Osteoblast (primary cell): ENCODE measurements around the gene RETSAT. TPM values are rescaled to one million over a fixed set of nuclear protein-coding genes. Genes with fewer than 3 reads are reported as not detected.

ENCODE experiments used
- DNase-seq: peaks from one replicate; pipeline ENCODE4 v3.0.0; 2011; ENCODE audit warnings: low spot score, mixed read lengths; ENCODE audit not compliant: insufficient read length; ENCODE audit errors: missing footprints
- H2AFZ ChIP-seq: 2 replicates; pipeline ENCODE4 v1.6.0; 2011; ENCODE audit warnings: mild to moderate bottlenecking, low read length
- H3K27ac ChIP-seq: 2 replicates; pipeline ENCODE4 v1.5.1; 2011; ENCODE audit warnings: mild to moderate bottlenecking, low read depth, low read length, moderate library complexity
- H3K27me3 ChIP-seq: 2 replicates; pipeline ENCODE4 v1.6.0; 2012; ENCODE audit warnings: mild to moderate bottlenecking, control low read depth, inconsistent platforms, low read length, moderate library complexity; ENCODE audit not compliant: insufficient read depth
- H3K36me3 ChIP-seq: 2 replicates; pipeline ENCODE4 v1.5.1; 2011; ENCODE audit warnings: mild to moderate bottlenecking, low read length, control low read depth, moderate library complexity; ENCODE audit not compliant: insufficient read depth
- H3K4me1 ChIP-seq: 2 replicates; pipeline ENCODE4 v1.5.1; 2011; ENCODE audit warnings: mild to moderate bottlenecking, low read length, control low read depth, moderate library complexity; ENCODE audit not compliant: insufficient read depth
- H3K4me2 ChIP-seq: 2 replicates; pipeline ENCODE4 v1.6.0; 2011; ENCODE audit warnings: mild to moderate bottlenecking, low read length; ENCODE audit not compliant: insufficient read depth
- H3K4me3 ChIP-seq: fragments of 200-600 bp; sonication (generic); 3 replicates; pipeline ENCODE4 v1.5.1; 2012; ENCODE audit warnings: mild to moderate bottlenecking, low read length, inconsistent platforms; ENCODE audit not compliant: insufficient read depth
- H3K79me2 ChIP-seq: 2 replicates; pipeline ENCODE4 v1.6.0; 2012; ENCODE audit warnings: mild to moderate bottlenecking, low read length, control low read depth, inconsistent platforms; ENCODE audit not compliant: insufficient read depth
- H3K9me3 ChIP-seq: 2 replicates; pipeline ENCODE4 v1.5.1; 2011; ENCODE audit warnings: low read depth, low read length, control low read depth
- H4K20me1 ChIP-seq: 2 replicates; pipeline ENCODE4 v1.6.0; 2012; ENCODE audit warnings: mild to moderate bottlenecking, low read length, control low read depth; ENCODE audit not compliant: insufficient read depth
- total RNA-seq: library from RNA; depleted of rRNA; stranded (reverse); fragments of >200 nt; gene quantifications from 2 replicates; pipeline ENCODE4 v1.2.3, GENCODE V29; 2012
- TF ChIP-seq, protein P1 (sequence below): IDR thresholded peaks from 2 replicates; pipeline ENCODE4 v1.5.1; 2011; ENCODE audit warnings: mild to moderate bottlenecking, low read depth, low read length, moderate library complexity; ENCODE audit errors: extremely low read depth

Gene RETSAT
- 41.6 and 62.5 TPM in 2 replicates for total RNA-seq

DNA sequence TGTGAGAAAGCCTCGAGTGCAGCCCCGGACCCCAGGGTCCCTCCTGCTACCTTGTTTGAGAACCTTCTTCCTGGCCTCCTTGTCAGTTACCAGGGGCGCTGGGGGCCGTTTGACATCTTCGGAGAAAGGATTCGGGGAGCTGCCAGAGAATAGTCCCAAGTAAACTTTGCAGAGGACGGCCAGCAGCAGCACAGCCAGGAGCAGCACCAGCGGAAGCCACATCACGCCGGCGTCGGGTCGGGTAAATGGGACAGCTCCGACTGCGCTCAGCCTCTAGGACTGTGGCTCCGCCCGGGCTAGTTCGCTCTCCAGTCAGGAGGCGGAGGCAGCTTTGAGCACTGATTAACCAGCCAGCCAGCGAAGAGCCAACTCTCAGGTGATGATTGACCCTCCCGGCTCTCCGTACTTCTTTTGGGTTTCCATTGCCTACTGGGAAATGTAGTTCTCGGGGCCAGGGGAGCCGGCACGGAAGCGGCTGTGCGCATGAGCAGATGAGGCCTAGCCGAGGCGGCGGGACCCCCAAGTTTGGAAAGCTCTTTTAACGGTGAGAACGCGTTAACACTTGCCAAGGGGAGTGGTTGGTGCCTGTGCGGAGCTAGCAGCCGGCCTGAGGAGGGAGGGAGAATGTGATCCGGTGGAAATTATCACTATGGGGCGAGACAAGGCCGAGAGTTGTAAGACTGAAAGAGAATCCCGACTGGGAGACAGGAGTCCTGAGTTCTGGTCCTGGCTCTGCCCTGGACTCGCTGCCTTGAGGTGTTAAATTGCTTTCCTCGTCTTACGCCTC is at the start of gene RETSAT, which contains the start of gene ELMOD3:
Gene RETSAT (minus strand): TSS at position 243 of the 787 bp plus-strand sequence. CDS start 21 bp downstream, at position 222.
Gene ELMOD3 (plus strand): TSS at position 484 of the 787 bp plus-strand sequence. CDS start 2,430 bp downstream, outside the sequence.
- H2AFZ ChIP-seq: peak within 1 kb of the TSS; percentile 99
- peaks cover 4% of the 10 kb centered on the region for H4K20me1 ChIP-seq
- peaks cover 13% of the 10 kb centered on the region for H3K4me1 ChIP-seq
- no peaks in the 10 kb centered on the region for H3K9me3 ChIP-seq
- peak; percentile 98 for DNase-seq
- peaks cover 49% of the 10 kb centered on the region for H3K36me3 ChIP-seq
- H3K4me2 ChIP-seq: peak within 1 kb of the TSS; percentile 96
- H3K4me3 ChIP-seq: peak within 1 kb of the TSS; percentile 94
- H3K27me3 ChIP-seq: no peaks in the 10 kb centered on the region
- TF ChIP-seq, protein P1, sequence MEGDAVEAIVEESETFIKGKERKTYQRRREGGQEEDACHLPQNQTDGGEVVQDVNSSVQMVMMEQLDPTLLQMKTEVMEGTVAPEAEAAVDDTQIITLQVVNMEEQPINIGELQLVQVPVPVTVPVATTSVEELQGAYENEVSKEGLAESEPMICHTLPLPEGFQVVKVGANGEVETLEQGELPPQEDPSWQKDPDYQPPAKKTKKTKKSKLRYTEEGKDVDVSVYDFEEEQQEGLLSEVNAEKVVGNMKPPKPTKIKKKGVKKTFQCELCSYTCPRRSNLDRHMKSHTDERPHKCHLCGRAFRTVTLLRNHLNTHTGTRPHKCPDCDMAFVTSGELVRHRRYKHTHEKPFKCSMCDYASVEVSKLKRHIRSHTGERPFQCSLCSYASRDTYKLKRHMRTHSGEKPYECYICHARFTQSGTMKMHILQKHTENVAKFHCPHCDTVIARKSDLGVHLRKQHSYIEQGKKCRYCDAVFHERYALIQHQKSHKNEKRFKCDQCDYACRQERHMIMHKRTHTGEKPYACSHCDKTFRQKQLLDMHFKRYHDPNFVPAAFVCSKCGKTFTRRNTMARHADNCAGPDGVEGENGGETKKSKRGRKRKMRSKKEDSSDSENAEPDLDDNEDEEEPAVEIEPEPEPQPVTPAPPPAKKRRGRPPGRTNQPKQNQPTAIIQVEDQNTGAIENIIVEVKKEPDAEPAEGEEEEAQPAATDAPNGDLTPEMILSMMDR: no peak
- H3K79me2 ChIP-seq: peaks cover 58% of the 10 kb centered on the region
- H3K27ac ChIP-seq: peak within 1 kb of the TSS; percentile 92

DNA sequence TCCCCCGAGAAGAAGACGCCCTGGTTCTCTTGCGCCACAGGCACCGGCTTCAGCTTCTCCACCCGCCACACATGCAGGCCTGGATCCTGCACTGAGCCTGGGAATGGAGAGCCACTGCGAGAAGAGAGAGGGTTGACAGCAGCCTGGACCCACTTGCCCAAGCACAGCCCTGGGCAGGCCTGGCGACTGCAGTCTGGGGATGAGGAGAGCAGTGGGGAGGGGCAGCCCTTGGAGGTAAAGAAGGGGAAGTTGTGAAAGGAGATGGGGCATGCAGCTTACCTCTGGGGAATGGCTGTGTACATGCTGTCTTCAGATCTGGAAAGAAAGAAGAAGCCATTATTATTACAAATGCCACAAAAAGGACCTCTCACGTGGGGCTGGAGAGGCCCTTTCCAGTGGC is 47.5 kb upstream of the RETSAT start:
- no peak overlapping the region for H3K4me3 ChIP-seq
- peaks cover 18% of the 10 kb centered on the region for H3K4me1 ChIP-seq
- H3K79me2 ChIP-seq: peaks cover 13% of the 10 kb centered on the region
- no peak overlapping the region for H3K4me2 ChIP-seq
- H4K20me1 ChIP-seq: no peaks in the 10 kb centered on the region
- H2AFZ ChIP-seq: no peak overlapping the region
- no peaks in the 10 kb centered on the region for H3K9me3 ChIP-seq
- H3K36me3 ChIP-seq: no peaks in the 10 kb centered on the region
- TF ChIP-seq, protein P1: no peak
- no peaks in the 10 kb centered on the region for H3K27me3 ChIP-seq
- DNase-seq: peak; percentile 32
- H3K27ac ChIP-seq: no peak overlapping the region

DNA sequence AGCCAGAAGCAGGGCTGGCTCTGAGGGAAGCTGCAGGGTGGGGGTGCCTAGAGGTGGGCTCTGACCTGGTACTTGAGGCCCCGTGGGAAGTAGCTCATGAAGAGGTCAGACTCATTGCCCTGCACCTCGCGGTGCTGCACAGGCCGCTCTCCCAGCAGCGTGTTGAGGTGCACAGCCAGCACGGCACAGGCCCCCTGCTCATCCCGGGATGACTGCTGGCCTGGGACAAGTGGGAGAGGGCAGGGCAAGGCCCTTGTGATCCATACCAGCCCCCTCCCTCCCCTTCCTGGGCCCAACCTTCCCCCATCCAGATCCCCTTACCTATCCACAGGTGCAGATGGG is 47.1 kb upstream of the RETSAT start:
- no peaks in the 10 kb centered on the region for H3K27me3 ChIP-seq
- no peaks in the 10 kb centered on the region for H3K9me3 ChIP-seq
- H3K4me1 ChIP-seq: peaks cover 19% of the 10 kb centered on the region
- no peak overlapping the region for H3K4me2 ChIP-seq
- no peak overlapping the region for H2AFZ ChIP-seq
- H3K27ac ChIP-seq: no peak overlapping the region
- DNase-seq: no peak
- peaks cover 13% of the 10 kb centered on the region for H3K79me2 ChIP-seq
- TF ChIP-seq, protein P1: no peak
- no peaks in the 10 kb centered on the region for H4K20me1 ChIP-seq
- no peak overlapping the region for H3K4me3 ChIP-seq
- H3K36me3 ChIP-seq: no peaks in the 10 kb centered on the region
